C4-2B (cell line): Measurements from ENCODE around the gene SPTSSB.

Experiments used
- CTCF ChIP-seq: fragments of 450-650 bp; conservative IDR thresholded peaks from 2 replicates; pipeline ENCODE4 v1.5.1; 2017; ENCODE audit warnings: mild to moderate bottlenecking
- ZFX ChIP-seq: fragments of 450-650 bp; IDR thresholded peaks from 2 replicates; pipeline ENCODE4 v1.6.1; 2017

DNA sequence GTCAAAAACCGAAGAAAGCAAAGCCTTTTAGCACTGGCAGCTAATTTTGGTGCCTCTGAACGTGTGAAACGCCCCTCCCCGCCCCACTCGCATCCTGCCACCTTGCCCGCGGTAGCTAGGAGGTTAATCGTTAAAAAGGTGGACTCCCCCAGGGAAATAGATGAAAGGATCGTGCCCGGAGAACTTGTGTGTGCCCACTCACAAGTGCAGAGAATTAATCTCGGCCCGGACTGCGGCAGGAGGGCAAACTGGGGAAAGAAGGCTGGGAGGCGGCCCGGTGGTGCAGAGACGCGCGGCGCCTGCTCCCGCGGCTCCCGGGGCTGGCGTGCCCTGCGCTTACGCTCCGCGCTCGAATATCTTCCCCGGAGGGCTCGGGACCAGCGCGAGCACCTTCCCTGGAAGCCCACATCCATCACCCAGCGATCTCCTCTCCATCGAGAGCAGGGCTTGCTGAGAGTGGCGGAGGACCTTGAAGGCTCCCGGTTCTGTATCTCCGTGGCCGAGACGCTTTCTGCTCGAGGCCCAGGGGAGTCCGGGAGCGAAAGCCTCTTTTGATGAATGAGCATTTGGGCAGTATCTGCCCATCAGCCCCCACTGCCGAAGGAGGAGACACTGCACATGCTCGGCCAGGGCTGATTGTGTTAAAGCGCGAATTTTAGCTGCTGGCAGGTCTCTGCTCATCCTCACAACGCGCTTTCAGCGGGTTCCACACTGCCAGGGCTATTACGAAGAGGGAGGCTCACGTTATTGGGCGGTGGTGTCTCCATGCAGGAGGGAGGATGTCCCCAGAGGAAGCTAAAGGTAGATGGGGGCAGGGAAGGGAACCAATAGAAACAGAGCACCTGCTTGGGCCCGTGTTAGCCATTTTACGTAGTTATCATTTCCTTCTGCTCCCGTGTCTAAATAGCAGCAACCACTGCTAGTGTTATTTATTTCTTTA, 1.3 kb upstream of the SPTSSB start:
- no peak for TF ChIP-seq CTCF
- no peak for TF ChIP-seq ZFX
